COLO829 (cell line): Measurements from ENCODE around the gene SRA1.

Experiments
- DNase-seq: peaks from one replicate; pipeline ENCODE4 v3.0.0; 2012; ENCODE audit warnings: low spot score

The SRA1 gene

GRCh38 chr5:140549237-140550144 is 7.8 kb downstream of the SRA1 start:
- DNase-seq, result no peak

- DNase-seq, result no peak
Measured at GRCh38 chr5:140548791-140549190, 8.5 kb downstream of the SRA1 start.

- no peak for DNase-seq
Measured at GRCh38 chr5:140548300-140548688, 9.0 kb downstream of the SRA1 start.

- DNase-seq, result peak; percentile 83
Measured at GRCh38 chr5:140547508-140548299, 9.6 kb downstream of the SRA1 start, which contains the start of gene EIF4EBP3. EIF4EBP3 (plus strand) TSS chr5:140547662; CDS start chr5:140547738, 76 bp downstream.

- no peak for DNase-seq
Measured at GRCh38 chr5:140546851-140547507, 10.3 kb downstream of the SRA1 start.

GRCh38 chr5:140545606-140546005 is 11.7 kb downstream of the SRA1 start:
- no peak for DNase-seq

GRCh38 chr5:140544986-140545385 is 12.3 kb downstream of the SRA1 start:
- DNase-seq, result no peak

- DNase-seq, result no peak
Measured at GRCh38 chr5:140542972-140543371, 14.3 kb downstream of the SRA1 start.

GRCh38 chr5:140540227-140540626 is 17.0 kb downstream of the SRA1 start:
- no peak for DNase-seq

GRCh38 chr5:140524003-140524402 is 33.3 kb downstream of the SRA1 start:
- DNase-seq, result no peak

- no peak for DNase-seq
Measured at GRCh38 chr5:140513124-140513523, 44.1 kb downstream of the SRA1 start.

GRCh38 chr5:140509898-140510297 is 47.4 kb downstream of the SRA1 start:
- no peak for DNase-seq

GRCh38 chr5:140502834-140503233 is 54.4 kb downstream of the SRA1 start:
- DNase-seq, result no peak
